PFSK-1 (cell line): ENCODE measurements around the gene GALNT12.

ENCODE experiments used
- REST ChIP-seq, 2 experiments: IDR thresholded peaks; 2 replicates each; pipeline versions ENCODE4 v1.6.1 to v1.8.0; 2011 to 2012; ENCODE audit warnings: low read depth in 2 of 2, low read length in 2 of 2, control low read depth in 1 of 2, inconsistent platforms in 1 of 2, mild to moderate bottlenecking in 1 of 2, moderate library complexity in 1 of 2; ENCODE audit not compliant: insufficient read depth in 1 of 2
- TAF1 ChIP-seq: IDR thresholded peaks from 2 replicates; pipeline ENCODE4 v1.6.1; 2012; ENCODE audit warnings: low read length, control low read depth, borderline replicate concordance; ENCODE audit not compliant: insufficient read depth

GRCh38 chr9:98864281-98865174 lies 57.1 kb downstream of the GALNT12 start:
- TF ChIP-seq REST (IDR thresholded peaks at IDR 0.05; ENCODE audit: insufficient read depth in 1 of 2, low read depth in 2 of 2, low read length in 2 of 2) (no peak), TAF1 (no peak)
